ENCODE measurements around the gene MEGF9. TPM values are rescaled to one million over a fixed set of nuclear protein-coding genes. Genes with fewer than 3 reads are reported as not detected.
A peak's percentile ranks its signal among the peaks of the same experiment; 100 is the strongest.

MEGF9 gene
- total and polyA plus RNA-seq, 4 donors = 15.5 to 27.4 (median 19.3) TPM

GRCh38 chr9:120652934-120653333 lies 61.3 kb downstream of the MEGF9 start:
- Histone ChIP-seq H3K4me3 (ENCODE audit: low read depth in 1 of 3, low read length in 3 of 3) (no peak overlapping the region), H3K36me3 (ENCODE audit: control insufficient read depth in 4 of 4, insufficient read depth in 3 of 4, low read depth in 1 of 4, low read length in 3 of 4) (peaks cover 0 to 2% (median 0%) of the 10 kb centered on the region in 4 donors), H3K9ac (ENCODE audit: low read depth in 1 of 2, low read length in 2 of 2) (no peak overlapping the region), H3K9me3 (ENCODE audit: control insufficient read depth in 4 of 4, low read length in 3 of 4) (no peaks in the 10 kb centered on the region), H3K4me1 (ENCODE audit: control insufficient read depth in 4 of 4, insufficient read depth in 4 of 4, low read length in 3 of 4) (peaks cover 3 to 46% (median 34%) of the 10 kb centered on the region in 4 donors), H3K27ac (ENCODE audit: low read depth in 1 of 2, low read length in 2 of 2) (peak overlapping the region; percentile 28 to 45), H3K27me3 (ENCODE audit: control insufficient read depth in 4 of 4, insufficient read depth in 4 of 4, low read length in 3 of 4) (no peaks in the 10 kb centered on the region)
- TF ChIP-seq, protein P1, sequence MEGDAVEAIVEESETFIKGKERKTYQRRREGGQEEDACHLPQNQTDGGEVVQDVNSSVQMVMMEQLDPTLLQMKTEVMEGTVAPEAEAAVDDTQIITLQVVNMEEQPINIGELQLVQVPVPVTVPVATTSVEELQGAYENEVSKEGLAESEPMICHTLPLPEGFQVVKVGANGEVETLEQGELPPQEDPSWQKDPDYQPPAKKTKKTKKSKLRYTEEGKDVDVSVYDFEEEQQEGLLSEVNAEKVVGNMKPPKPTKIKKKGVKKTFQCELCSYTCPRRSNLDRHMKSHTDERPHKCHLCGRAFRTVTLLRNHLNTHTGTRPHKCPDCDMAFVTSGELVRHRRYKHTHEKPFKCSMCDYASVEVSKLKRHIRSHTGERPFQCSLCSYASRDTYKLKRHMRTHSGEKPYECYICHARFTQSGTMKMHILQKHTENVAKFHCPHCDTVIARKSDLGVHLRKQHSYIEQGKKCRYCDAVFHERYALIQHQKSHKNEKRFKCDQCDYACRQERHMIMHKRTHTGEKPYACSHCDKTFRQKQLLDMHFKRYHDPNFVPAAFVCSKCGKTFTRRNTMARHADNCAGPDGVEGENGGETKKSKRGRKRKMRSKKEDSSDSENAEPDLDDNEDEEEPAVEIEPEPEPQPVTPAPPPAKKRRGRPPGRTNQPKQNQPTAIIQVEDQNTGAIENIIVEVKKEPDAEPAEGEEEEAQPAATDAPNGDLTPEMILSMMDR (IDR thresholded peaks at IDR 0.05; ENCODE audit: low read depth, low read length, missing input control) = no peak
- no peak for TF ChIP-seq ZBTB33 (IDR thresholded peaks at IDR 0.05)
- TF ChIP-seq NR2F2 (IDR thresholded peaks at IDR 0.05) = no peak
- TF ChIP-seq HNF4A (conservative IDR thresholded peaks at IDR 0.05) = peak; percentile 35 to 36
- TF ChIP-seq FOXA2 (IDR thresholded peaks at IDR 0.05) = no peak
- TF ChIP-seq SP1 (IDR thresholded peaks at IDR 0.05) = peak; percentile 28
- no peak for TF ChIP-seq GABPA (IDR thresholded peaks at IDR 0.05 in 1 of 2, conservative IDR thresholded peaks at IDR 0.05 in 1 of 2)
- peak in 1 of 2 donors; percentile 17 for TF ChIP-seq JUND (IDR thresholded peaks at IDR 0.05)
- peak; percentile 17 for TF ChIP-seq MAX (IDR thresholded peaks at IDR 0.05)
- peak; percentile 27 to 40 for TF ChIP-seq RXRA (IDR thresholded peaks at IDR 0.05)
- TF ChIP-seq YY1 (IDR thresholded peaks at IDR 0.05) = no peak
- TF ChIP-seq RAD21 (IDR thresholded peaks at IDR 0.05) = peak in 1 of 2 donors; percentile 4
- 46% methylated on average over 2 of the region's 2 CpGs for WGBS
- DNase-seq (ENCODE audit: low spot score) = no peak

DNA sequence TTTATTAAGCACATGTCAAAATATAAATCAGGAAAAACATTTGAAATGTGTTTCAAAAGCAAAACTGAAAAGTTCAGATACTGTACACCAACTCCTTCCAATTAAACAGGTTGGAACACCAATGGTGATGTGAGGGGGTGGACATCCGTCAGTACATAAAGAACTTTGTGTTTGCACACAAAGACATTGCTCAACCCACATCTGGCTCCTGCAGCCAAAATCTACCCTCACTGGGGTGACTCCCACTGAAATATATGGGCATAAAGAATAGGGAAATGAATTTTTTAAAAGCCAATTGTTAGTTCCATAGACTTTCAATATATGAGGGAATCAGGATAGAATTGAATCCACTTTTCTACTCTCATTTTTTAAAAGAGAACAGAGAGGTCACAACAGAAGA lies 63.9 kb downstream of the MEGF9 start:
- TF ChIP-seq, protein P2, sequence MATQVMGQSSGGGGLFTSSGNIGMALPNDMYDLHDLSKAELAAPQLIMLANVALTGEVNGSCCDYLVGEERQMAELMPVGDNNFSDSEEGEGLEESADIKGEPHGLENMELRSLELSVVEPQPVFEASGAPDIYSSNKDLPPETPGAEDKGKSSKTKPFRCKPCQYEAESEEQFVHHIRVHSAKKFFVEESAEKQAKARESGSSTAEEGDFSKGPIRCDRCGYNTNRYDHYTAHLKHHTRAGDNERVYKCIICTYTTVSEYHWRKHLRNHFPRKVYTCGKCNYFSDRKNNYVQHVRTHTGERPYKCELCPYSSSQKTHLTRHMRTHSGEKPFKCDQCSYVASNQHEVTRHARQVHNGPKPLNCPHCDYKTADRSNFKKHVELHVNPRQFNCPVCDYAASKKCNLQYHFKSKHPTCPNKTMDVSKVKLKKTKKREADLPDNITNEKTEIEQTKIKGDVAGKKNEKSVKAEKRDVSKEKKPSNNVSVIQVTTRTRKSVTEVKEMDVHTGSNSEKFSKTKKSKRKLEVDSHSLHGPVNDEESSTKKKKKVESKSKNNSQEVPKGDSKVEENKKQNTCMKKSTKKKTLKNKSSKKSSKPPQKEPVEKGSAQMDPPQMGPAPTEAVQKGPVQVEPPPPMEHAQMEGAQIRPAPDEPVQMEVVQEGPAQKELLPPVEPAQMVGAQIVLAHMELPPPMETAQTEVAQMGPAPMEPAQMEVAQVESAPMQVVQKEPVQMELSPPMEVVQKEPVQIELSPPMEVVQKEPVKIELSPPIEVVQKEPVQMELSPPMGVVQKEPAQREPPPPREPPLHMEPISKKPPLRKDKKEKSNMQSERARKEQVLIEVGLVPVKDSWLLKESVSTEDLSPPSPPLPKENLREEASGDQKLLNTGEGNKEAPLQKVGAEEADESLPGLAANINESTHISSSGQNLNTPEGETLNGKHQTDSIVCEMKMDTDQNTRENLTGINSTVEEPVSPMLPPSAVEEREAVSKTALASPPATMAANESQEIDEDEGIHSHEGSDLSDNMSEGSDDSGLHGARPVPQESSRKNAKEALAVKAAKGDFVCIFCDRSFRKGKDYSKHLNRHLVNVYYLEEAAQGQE (IDR thresholded peaks at IDR 0.05) = no peak
- TF ChIP-seq FOXA2 (IDR thresholded peaks at IDR 0.05) (peak; percentile 73), RAD21 (IDR thresholded peaks at IDR 0.05) (peak; percentile 10 to 11), HNF4A (conservative IDR thresholded peaks at IDR 0.05) (peak; percentile 33 to 59), GABPA (IDR thresholded peaks at IDR 0.05 in 1 of 2, conservative IDR thresholded peaks at IDR 0.05 in 1 of 2) (no peak), FOXA1 (IDR thresholded peaks at IDR 0.05) (peak; percentile 52), ZBTB33 (IDR thresholded peaks at IDR 0.05) (no peak), YY1 (IDR thresholded peaks at IDR 0.05) (peak; percentile 83), JUND (IDR thresholded peaks at IDR 0.05) (no peak), TAF1 (conservative IDR thresholded peaks at IDR 0.05) (no peak), RXRA (IDR thresholded peaks at IDR 0.05) (peak in 1 of 2 donors; percentile 60), EGR1 (IDR thresholded peaks at IDR 0.05; ENCODE audit: low read depth in 2 of 2) (peak; percentile 80 to 92), SP1 (IDR thresholded peaks at IDR 0.05) (peak; percentile 29), ATF3 (IDR thresholded peaks at IDR 0.05) (no peak), MAX (IDR thresholded peaks at IDR 0.05) (no peak), NR2F2 (IDR thresholded peaks at IDR 0.05) (no peak), HNF4G (IDR thresholded peaks at IDR 0.05) (no peak)
- TF ChIP-seq, protein P1 (IDR thresholded peaks at IDR 0.05; ENCODE audit: low read depth, low read length, missing input control) = no peak
- Histone ChIP-seq H3K4me1 (ENCODE audit: control insufficient read depth in 4 of 4, insufficient read depth in 4 of 4, low read length in 3 of 4) (peaks cover 6 to 62% (median 52%) of the 10 kb centered on the region in 4 donors), H3K4me3 (ENCODE audit: low read depth in 1 of 3, low read length in 3 of 3) (no peak overlapping the region), H3K9me3 (ENCODE audit: control insufficient read depth in 4 of 4, low read length in 3 of 4) (no peaks in the 10 kb centered on the region), H3K27ac (ENCODE audit: low read depth in 1 of 2, low read length in 2 of 2) (peak overlapping the region; percentile 59 to 63), H3K36me3 (ENCODE audit: control insufficient read depth in 4 of 4, insufficient read depth in 3 of 4, low read depth in 1 of 4, low read length in 3 of 4) (no peaks in the 10 kb centered on the region), H3K27me3 (ENCODE audit: control insufficient read depth in 4 of 4, insufficient read depth in 4 of 4, low read length in 3 of 4) (no peaks in the 10 kb centered on the region), H3K9ac (ENCODE audit: low read depth in 1 of 2, low read length in 2 of 2) (no peak overlapping the region)
- no peak for DNase-seq (ENCODE audit: low spot score)
- 37% methylated on average over 1 of the region's 1 CpG for WGBS
